Activated CD4-positive, alpha-beta T cell treated with anti-CD3 and anti-CD28 coated beads for 1 hour (primary cell): ENCODE results near the gene ANTXR1.

Experiments used
- DNase-seq: peaks from one replicate; pipeline ENCODE4 v3.0.0-alpha.2; 2020

Gene ANTXR1

GRCh38 chr2:69138793-69139459 lies 125.9 kb downstream of the ANTXR1 start:
- DNase-seq, result no peak

- no peak for DNase-seq
Measured at GRCh38 chr2:69139778-69140670, 127.0 kb downstream of the ANTXR1 start.

DNA sequence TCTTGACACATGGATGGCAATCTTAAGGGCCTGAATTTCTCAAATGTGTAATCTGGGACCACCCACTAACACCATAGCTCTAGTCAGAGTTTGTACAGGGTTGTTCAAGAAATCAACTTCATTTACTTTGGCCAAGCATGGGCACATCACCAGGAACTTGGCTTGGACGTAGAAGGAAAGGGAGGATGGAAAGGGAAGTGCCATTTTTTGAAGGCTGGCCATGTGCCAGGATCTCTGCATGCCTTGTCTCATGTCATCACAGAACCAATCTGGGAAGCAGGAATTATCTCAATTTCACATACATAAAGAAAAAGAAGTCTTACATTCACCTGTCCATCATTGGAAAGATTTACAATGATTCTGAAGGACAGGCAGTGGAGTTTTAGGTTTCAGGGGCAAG lies 128.1 kb downstream of the ANTXR1 start:
- DNase-seq, result no peak

GRCh38 chr2:69143748-69144360 lies 130.9 kb downstream of the ANTXR1 start:
- DNase-seq, result no peak

DNA sequence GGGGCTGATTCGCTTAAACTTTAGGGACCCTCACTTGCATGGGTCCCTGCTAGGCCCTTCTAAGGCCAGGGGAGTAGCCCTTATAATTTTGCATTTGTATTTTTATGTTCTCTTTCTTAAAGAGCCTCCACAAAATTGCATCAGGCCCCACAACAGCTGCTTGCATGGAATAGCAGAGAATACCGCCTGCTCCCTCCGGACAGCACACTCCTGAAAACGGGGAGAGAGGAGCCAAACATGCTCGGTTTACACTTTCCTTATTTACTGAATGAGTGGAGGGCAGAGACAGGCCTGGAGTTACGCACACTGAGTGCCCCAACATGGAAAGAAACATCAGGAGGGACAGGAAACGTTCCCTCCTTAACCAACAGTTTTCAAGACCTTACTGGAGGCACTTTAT lies 132.2 kb downstream of the ANTXR1 start:
- no peak for DNase-seq

- DNase-seq, result no peak
Measured at GRCh38 chr2:69147841-69148533, 135.0 kb downstream of the ANTXR1 start.

DNA sequence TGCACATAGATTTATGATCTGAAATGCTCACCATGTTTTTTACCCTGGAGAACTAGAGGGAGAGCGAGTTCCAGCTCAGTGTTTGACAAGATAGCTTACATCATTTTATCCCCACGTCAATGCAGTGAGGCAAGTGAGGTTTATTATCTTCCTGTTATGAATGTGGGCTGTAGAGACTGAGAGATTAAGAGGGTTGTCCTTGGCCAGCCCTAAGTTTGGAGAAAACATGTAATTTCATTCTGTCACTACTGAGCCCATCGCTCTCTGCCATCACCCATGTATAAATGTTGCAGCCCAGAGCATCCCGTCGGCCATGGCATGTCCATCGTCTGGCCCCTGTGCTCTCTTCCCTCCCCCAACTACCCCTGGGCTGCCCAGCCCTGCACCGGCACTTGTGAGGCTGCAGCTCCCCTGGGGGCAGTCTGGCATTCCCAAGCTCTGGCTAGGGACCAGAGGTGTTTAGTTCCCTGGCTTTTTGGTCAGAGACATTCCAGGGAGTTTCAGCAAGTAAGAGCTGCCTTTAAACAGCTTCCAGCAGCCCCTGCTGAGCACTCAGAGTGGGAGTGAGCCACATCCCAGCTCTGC lies 136.7 kb downstream of the ANTXR1 start:
- no peak for DNase-seq

DNA sequence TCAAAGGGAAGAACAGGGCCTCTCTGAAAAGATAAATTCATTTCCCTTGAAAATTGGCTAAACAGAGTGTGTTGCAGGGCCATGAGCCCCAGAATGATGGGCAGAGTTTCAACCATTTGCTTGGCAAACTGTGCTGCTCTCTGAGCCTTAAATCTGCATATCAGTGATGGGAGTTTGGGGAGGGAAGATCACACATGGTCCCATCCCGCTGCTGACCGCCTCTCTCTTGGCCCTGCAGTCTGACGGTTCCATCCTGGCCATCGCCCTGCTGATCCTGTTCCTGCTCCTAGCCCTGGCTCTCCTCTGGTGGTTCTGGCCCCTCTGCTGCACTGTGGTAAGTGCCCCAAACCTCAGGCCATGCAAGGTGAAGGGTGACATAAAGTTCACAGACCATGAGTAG lies 139.0 kb downstream of the ANTXR1 start:
- no peak for DNase-seq

DNA sequence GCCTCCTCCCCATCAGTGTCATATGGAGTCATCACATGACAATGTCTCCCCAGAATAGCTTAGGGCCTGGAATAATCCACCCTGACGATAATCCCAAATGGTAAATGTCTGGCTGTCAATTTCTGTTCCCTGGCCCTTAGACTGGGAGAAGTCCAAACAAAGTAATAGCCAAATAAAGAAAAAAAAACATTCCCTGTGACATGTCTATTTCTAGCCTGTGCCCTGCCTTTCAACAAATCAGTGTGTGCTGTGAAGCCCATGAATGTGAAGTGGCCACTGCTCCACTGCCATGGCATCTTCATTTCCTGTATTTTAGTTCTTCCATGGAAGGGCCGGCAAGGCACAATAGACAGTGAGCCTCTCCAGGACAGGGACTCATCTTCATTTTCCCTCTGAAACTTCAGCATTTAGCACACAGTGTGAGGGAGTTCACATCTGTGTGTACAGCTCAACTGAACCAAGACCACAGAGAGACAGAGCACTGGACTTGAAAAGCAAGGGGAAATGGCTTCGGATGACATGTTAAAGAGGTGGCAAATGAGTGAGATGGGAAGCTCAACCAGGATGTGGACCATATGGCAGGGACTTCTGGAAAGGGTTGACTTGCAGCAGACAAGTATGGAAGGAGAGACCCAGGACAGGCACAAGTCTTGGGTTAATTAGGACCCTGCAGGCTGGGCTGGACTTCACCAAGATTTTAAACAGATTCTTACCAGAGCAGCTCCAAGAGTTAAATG lies 140.0 kb downstream of the ANTXR1 start:
- no peak for DNase-seq

GRCh38 chr2:69154106-69154505 lies 141.1 kb downstream of the ANTXR1 start:
- no peak for DNase-seq

DNA sequence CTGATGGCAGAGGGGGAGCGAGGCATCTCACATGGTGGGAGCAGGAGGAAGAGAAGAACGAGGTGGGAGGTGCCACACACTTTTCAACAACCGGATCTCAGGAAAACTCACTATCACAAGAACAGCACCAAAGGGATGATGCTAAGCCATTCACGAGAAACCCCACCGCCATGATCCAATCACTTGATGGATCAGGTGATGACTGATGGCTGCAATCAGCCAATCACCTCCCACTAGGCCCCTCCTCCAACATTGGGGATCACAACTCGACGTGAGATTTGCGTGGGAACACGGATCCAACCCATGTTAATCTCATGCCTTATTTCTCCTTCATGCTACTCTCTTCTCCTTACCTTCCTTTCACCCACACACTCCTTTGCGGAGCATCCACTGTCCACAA lies 143.6 kb downstream of the ANTXR1 start:
- no peak for DNase-seq

GRCh38 chr2:69157441-69157840 lies 144.5 kb downstream of the ANTXR1 start:
- no peak for DNase-seq

DNA sequence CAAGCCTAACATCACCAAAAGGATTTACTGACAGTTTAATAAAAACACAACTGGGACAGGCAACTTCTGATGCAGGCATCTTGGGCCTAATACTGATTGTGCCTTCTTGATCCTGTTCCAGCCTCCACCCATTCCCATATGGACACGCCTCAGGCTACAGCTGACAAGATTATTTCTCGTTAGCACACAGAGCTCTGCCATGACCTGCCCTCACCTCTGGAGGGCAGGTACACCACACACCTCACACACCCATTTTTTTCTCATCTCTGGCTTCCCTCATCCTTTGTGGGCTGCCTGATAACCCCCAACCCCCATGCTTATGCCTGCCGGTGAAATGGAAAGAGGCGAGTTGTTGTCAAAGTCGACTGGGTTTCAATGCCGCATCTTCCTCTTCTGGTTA lies 147.0 kb downstream of the ANTXR1 start:
- DNase-seq, result no peak

DNA sequence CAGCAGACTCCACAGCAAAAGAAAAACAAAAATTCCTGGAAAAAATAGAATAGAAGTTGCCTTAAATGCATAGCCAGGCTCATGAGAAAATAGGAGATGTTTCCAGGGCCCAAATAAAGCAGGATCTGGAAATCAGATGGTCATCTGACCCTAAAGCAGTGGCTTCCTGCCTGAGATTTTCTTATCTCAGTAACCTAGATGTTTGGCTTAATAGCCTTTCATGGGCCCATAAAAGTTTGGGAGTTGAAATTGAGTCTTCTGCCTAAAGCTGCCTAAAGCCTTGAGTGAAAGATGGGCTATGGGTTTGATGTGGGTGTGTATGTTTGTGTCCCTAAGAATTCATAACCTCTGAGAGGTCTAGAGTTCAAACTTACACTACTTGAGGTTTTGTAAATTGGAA lies 149.1 kb downstream of the ANTXR1 start:
- no peak for DNase-seq

- no peak for DNase-seq
Measured at GRCh38 chr2:69163109-69163508, 150.1 kb downstream of the ANTXR1 start.

GRCh38 chr2:69163556-69163955 lies 150.6 kb downstream of the ANTXR1 start:
- no peak for DNase-seq

- no peak for DNase-seq
Measured at GRCh38 chr2:69164061-69164778, 151.2 kb downstream of the ANTXR1 start.

DNA sequence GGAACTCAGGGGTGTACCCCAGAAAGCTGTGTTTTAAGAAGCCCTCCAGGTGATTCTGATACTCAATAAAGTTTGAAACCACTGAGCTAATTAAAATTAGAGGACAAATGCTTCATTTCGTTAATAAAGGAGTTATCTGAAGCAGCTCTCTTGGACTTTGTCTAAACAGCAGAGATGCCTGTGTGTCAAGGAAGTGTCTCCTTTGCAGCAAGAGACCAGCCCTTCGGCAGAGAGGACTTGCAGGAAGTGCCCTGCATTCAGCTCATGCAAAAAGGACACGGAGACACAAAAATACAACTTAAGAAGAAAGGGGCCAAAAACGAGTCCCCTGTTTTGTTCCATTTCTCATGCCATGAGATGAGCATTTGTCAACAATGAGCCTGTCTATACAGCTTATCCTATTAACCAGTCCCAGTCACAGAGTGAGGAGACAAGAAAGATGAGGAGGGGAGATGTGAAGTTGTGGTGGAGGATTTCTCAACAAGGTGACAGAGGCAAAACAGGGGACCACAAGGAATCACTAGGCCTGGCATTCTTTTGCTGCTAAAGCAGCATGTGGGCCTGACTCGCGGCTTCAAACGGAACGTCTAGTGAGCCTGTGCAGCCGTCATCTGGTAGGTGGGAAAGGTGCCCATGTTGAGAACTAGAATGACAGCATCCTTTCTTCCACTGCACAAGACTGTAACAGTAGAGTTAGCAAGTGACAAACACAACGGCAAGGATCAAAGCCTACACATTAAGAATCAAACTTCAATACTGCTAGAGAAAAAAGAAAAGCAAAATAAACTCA lies 152.3 kb downstream of the ANTXR1 start:
- DNase-seq, result no peak

GRCh38 chr2:69166465-69166811 lies 153.5 kb downstream of the ANTXR1 start:
- no peak for DNase-seq

- no peak for DNase-seq
Measured at GRCh38 chr2:69166812-69167468, 154.0 kb downstream of the ANTXR1 start.
